Measurements from ENCODE around the gene DDX23. TPM values are rescaled to one million over a fixed set of nuclear protein-coding genes. Genes with fewer than 3 reads are reported as not detected.

The DDX23 gene
- total RNA-seq, 1 donor: 58.7 TPM

DNA sequence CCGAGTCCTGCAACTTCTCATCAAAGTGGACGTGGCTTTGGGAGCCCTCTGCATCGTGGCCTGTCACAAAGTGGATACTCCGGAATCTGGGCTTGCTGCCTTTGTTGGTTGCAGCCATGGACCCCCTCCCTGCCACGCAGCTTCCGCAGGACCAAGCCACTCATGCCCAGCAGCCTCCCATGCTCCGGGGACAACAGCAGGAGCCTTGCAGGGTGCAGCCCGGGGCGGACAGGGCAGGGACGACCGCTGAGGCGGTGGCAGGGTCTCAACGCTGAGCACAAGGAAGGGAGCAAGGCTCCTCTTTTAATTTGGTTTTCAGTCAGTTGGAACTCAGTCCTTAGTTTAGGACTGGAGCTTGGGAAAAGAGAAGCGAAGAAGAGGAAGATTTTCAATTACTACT lies 51.0 kb downstream of the DDX23 start:
- DNase-seq (ENCODE audit: low read depth in 2 of 3, low spot score in 2 of 3): no peak

DNA sequence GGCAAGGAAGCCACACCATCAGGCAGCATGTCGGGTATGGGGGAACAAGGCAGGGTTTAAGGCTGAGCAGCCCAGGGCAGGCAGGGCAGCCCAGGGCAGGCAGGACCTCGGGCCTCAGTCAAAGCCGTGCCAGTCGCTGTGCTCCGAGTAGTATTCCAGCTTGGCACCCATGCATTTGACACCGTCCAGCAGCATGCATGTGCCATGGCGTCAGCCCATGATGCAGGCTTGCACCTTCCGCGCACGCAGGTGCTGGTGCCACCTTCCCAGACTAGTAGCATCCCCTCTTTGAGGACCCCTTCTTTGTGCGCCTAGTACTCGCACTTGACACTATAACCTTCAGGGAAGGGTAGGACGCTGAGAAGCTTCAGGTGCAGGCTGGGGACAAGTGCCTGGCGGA lies 51.5 kb downstream of the DDX23 start:
- no peak for DNase-seq (ENCODE audit: low read depth in 2 of 3, low spot score in 2 of 3)

DNA sequence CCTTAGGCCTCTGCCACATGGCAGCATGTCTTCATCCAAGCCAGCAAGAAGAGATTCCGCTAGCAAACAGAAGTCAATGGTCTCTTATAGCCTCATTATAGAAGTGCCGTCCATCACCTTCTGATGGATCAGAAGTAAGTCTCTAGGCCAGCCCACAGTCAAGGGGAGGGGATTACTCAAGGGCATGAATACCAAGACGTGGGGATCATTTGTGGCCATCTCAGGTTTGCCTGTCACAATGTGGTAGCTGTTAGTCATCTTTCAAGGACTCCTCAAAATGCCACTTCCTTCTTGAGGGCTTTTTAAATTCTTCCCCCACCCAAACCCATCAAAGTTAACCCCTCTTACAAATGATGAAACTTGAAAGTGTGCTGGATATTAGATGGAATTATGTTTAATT lies 55.0 kb downstream of the DDX23 start:
- peak in 1 of 3 donors; percentile 44 for DNase-seq (ENCODE audit: low read depth in 2 of 3, low spot score in 2 of 3)

DNA sequence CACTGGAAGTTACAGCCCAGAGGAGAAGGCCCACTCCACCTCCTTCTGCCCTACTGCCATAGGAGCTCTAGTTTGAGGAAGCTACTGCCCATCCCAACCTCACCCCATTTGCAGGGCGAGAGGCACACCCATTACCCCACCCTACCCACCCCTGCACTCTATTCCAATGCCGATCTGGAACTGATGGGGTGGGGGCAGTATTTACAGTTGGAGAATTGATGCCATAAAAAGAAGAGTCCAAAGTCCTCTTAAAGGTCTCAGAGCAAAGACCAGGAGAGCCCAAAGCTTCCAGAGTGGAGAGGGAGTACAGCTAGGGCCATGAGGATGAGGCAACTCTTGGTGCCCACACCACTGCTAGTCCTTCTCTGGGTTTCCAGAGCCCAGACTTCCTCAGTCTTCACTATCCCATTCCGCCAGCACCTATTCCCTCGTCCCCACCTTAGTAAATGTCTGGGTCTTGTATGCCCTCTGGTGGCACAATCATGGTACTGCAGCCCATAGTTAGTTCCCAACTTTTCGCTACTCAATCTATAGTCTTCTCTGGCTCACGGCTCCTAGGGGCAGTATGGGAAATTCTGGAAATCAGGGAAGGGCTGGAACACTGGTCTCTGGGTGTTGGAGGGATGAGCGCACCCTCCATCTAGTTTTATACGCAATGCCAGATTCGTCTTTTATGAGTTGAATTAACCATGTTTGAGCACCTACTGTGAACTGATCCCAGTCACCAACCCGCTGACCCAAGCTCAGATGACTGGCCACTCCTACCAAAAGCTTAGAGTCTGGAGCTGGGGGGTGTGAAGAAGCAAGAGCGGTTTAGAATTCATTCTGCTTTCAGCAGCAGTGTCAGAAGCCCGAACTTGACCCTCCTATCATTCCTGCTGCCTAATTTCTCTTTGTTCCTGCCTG lies 56.2 kb downstream of the DDX23 start:
- peak; percentile 48 to 74 (median 50) for DNase-seq (ENCODE audit: low read depth in 2 of 3, low spot score in 2 of 3)

DNA sequence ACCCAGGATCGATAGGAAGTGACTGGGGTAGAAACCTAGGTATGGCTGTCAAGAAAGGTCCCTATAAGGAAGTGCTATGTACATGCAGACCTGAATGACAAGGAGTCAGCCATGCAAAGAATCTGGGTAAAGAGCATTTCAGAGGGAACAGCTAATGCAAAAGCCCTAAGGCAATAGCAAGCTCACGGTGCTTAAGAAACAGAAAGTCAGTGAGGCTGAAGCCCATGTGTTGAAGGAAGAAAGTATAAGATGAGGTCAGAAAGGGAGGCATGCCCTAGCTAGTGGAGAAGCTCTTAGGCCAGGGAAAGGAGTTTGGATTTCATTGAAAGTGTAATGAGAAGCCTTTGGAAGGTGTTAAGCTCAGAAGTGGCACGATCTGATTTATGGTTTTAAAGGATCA lies 57.1 kb downstream of the DDX23 start:
- DNase-seq (ENCODE audit: low read depth in 2 of 3, low spot score in 2 of 3): no peak

DNA sequence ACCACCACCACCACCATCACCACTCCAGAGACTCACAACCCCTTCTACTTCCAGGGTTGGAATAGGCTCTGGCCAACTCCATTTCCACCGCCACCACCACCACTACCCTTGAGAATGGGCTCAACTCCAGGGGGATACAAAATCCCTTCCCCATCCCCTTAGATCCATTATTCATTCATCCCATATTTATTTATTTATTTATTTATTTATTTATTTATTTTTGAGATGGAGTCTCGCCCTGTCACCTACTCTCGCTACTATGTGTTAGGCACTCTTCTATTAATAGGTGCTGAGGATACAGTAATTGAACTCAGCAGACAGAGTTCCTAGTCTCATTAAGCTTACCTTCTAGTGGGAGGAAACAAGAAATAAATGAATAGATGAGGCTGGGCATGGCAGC lies 58.3 kb downstream of the DDX23 start:
- no peak for DNase-seq (ENCODE audit: low read depth in 2 of 3, low spot score in 2 of 3)

DNA sequence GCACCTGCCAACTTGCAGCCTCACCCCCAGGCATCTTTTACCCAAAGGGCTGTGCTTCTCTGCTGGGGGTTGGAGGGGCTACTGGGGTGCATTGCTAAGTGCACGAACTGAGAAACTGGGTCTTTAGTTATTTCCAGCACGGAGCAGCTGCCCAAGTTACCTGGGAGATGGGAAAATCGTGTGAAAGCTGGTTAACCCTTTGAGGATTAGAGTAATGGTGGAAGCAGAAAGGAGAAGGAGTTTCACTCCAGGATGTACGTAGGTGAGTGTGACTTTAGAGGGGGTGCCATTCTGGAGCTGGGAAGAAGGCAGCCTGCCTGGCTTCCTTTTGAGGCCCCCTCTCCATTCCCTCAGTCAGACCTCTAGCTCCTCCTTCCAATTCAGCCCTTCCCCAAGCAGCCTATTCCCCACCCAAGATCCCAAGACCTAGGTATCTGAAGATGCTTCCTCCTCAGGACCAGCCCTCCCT lies 62.1 kb downstream of the DDX23 start:
- DNase-seq (ENCODE audit: low read depth in 2 of 3, low spot score in 2 of 3): no peak

DNA sequence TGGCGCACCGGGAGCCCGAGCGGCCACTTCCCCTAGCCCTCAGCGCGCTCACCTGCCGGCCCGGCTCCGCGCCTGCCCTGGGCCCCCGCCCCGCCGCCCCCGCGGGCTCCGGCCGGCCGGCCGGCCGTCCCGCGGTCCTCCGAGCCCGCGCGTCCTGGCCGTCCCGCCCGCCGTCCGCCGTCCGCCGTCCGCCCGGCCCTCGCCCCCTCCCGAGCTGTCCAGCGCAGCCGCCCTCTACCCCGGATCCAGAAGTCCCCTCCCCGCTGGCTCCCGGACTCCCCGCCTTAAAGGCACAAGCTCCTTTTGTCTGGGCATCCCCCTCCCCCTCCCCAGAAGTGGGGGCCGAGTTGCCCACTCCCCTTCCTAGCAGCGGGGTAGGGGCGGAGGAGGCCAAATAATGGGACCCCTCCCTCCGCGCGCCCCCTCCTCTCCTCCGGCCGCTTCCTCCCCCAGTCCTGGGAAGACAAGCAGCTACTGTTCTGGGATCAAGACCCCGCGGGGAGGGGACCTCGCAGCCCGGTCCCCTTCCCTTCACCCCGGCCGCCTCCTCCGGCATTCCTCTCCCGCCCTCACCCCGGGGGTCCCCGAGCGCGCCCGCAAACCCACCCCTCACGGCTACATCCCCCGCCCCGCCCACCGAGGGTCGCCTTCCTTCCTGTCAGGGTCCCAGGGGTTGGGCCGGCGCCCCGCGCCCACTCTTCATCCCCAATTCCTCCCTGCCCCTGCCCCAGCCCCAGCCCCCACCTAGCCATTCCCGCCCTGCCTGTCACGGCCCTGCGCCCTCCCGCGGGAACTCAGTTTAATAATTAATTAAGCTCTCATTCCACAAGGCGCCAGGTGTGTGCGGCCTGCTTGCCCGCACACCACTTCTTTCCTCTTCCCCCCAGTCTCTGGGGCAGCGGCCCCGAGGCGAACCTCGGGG lies 62.8 kb downstream of the DDX23 start, which contains the start of gene ADCY6:
Gene ADCY6 (minus strand): TSS at position 236 of the 922 bp plus-strand sequence. CDS start 5,655 bp downstream, outside the sequence.
- DNase-seq (ENCODE audit: low read depth in 2 of 3, low spot score in 2 of 3): peak in 1 of 3 donors; percentile 29

DNA sequence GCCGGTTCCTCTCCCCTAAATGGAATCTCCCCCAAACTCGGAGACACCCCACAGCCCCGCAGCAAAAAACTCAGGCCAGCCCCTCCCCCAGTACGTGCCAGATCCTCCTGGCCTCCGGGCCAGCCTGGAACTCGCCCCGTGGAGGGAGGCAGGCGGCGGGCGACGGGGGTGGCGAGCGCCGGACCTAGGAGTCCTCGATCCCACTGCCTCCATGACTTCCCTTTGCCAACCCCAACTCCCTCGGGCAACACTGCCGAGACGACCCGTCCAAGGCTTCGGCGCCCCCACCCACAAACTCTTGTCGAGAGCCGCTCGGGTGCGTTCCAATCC lies 63.5 kb downstream of the DDX23 start:
- DNase-seq (ENCODE audit: low read depth in 2 of 3, low spot score in 2 of 3): no peak

DNA sequence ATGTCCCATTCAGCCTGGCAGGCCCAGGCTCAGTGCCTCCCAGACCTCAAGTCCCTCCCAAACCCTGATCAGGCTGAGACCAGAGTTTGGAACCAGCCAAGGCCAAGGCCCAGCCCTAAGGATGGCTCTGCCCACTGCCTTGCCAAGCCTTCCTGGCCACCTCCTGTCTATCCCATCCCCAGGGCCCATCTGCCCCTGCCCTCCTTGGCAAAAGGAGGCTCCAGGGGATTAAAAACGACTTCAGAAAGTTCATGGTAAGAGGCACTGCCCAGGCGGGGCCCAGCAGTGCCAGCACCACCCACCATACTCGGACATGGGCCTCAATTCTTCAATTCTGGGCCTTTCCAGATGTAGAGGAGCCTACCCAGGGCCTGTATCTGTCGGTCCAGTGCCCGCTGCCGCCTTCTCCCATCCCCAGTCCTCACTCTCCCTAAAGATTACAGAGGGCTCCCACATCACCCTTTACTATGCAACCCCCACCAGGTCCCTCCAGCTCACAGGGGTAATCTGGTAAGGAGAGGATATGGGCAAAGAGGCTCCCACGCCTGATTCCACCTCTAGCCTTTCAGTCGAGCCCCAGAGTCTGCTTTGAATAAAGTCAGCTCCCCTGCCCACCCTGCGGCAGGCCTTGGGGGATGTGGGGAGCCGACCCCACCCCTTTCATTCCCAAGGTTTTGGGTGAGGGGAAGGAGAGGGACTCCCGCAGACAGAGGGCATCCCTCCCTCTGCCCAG lies 64.0 kb downstream of the DDX23 start:
- DNase-seq (ENCODE audit: low read depth in 2 of 3, low spot score in 2 of 3): no peak

DNA sequence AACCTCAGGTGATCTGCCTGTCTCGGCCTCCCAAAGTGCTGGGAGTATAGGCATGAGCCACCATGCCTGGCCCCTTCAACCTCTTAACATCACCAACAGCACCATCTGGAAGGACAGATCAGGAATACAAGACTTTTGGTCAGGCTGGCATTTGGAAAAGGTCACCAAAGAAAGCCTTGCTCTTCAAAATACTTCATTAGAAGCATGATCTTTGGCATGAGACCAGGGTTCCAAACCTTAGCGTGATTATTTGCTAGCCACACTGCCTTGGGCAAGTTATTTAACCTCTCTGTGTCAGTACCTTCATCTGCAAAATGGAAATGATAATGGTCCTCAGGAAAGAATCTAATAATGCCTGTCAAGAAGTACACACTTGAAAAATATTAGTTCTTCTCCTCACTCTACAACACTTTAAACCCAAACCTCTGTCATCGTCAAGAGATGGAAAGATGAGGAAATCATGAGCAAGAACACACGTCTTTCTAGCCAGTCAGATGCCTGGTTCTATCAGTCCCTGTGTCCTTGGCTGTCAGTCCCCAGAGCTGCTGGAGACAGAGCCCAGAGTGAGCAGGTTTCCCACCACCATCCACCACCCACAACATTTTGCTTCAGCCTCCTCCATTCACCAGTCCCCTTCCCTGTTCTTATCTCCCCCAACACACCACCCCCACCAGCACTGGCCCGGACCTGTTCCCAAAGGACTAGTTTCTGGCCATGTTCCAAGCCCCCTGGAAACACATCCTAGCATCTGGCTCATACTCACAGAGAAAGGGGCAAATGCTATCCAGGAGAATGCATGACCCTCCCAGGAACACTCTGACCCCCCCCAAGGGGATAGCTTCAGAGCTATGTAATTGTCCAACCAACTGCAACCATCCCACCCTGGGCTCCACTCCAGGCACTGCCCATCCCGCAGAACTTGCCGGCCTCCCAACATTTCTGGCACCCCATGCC lies 65.1 kb downstream of the DDX23 start:
- DNase-seq (ENCODE audit: low read depth in 2 of 3, low spot score in 2 of 3): no peak

DNA sequence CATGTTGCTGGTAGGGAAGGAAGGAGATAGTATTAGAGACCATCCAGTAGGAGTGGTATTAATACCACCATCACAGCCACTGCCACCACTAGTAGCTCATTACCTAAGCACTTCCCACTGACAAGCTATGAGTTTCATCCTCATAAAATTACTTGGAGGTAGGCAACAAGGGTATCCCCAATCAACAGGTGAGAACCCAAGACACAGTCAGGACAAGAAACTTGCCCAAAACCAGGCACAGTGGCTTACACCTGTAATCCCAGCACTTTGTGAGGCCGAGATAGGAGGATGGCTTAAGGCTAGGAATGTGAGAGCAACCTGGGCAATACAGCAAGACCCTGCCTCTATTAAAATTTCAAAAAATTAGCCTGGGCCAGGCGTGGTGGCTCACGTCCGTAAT lies 68.5 kb downstream of the DDX23 start:
- DNase-seq (ENCODE audit: low read depth in 2 of 3, low spot score in 2 of 3): no peak

DNA sequence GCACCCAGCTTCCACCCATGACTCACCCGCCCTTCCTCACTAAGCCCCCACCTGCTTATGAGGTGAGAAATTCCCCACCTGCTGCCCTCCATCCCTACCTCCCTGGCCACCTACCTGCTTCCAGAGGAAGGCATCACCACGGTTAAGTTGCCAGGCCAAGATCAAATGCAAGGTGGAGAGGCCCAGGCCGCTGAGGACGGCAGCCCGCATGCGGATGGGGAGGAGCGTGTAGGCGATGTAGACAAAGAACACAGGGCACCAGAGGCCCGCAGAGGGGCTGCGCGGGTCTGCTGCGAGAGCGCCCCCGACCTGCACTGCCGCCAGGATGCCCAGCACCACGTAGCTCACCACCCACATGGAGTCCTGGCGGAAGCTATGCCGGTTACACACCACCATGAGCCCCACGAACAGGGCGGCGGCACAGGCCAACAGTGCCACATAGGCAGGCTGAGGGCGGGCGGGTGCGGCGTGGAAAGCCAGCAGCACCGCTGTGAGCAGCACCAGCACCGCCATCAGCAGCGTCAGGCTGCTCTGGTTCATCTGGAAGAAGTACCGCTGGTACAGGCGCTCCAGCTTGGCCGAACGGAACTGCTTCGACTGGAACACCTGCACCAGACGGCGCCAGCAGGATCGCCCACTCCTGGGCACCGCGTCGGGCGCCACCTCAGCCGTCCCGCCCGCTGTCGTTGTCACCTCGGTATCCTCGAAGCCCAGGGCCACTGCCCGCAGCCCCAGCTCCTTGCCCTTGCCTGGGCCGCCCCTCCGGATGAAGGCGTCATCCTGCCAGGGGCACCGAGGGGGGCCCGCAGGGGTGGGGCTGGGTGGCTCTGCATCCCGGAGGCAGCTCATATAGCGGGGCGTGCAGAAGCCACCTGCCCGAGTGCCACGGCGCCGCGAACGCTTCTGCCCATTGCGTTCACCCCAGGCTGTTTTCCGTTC lies 69.2 kb downstream of the DDX23 start:
- no peak for DNase-seq (ENCODE audit: low read depth in 2 of 3, low spot score in 2 of 3)

DNA sequence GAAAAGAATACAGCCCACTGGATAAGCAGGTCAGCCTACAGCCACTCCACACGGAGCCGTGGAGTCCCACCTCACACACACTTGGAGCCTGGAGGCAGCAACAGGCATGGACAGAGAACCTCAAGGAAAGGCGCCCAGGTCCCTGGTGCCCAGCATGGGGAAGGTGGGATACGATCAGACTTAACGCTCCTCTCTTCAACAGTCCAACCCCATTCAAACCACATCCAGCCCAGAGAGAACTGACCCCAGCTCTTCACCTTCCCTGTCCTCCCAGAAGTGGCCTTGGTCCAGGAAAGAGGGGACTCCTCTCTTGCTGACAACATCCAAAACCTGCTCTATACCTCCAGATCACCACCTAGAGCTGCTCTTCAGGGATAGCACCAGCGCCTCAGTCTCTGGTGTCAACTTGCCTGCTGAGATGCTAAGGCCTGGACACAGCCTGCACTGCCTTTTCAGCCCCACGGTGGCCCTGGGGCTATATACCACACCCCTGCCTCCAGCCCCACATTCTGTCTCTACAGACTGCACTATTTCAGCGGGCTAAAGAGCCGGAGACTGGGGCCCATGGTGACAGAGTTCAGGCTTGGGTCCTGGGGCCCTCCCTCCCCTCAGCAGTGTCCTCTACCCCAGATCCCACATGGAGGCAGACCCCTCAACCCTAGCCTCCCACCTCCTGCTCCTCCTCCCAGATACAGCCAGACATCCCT lies 70.1 kb downstream of the DDX23 start:
- no peak for DNase-seq (ENCODE audit: low read depth in 2 of 3, low spot score in 2 of 3)

DNA sequence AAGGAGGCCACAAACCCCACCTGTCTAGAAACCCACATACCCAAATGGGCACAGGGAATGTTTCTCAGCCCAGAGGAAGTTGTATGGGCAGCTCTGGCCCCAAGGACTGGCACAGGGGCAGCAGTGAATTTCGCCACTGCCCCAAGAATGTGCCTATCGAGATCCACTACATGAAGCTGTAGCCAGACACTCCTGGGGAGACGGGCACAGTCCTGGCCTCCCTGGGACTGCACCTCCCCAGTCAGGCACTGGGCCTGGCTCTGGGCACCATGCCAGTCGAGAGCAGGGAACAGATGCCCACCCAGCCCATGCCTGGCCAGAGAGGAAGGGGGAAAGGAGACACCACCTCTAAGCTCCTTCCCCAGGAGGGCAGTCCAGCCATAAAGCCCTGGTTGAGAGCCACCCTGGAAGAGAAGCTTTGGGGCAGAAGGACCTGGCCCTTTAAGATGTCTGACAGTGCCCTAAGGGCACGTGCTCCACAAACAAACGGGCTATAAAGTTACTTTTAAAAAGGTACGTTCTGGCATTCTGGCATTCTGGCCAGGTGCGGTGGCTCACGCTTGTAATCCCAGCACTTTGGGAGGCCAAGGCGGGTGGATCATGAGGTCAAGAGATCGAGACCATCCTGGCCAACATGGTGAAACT lies 71.5 kb downstream of the DDX23 start:
- DNase-seq (ENCODE audit: low read depth in 2 of 3, low spot score in 2 of 3): no peak

DNA sequence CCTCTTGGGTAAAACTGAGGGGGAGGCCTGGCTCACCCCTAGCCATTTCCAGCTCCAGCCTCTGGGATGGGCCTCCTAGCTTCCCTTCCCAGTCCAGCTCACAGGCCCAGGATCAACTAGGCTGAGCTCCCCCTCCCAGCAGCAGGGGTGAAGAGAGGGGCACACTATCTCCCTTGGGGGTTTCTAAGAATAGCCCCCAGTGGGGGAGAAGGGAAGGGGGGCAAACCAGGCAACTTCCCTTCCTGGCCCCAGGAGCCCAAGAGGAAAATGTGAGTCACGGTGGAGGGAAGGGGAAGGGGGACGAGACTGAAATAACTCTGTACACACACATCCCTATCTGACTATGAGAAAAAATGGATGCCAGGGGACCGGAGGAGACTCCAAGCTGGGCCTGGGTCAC lies 72.1 kb downstream of the DDX23 start:
- peak in 2 of 3 donors; percentile 63 to 73 for DNase-seq (ENCODE audit: low read depth in 2 of 3, low spot score in 2 of 3)

Data from hematopoietic multipotent progenitor cell (in vitro differentiated cells).